GM19035 (cell line): ENCODE data around the gene ZNF215.
A peak's percentile ranks its signal among the peaks of the same experiment; 100 is the strongest.
"Not testable (repeated sequence)": the region's sequence is repeated elsewhere in the genome, so short reads cannot be mapped to it uniquely, and the experiment has no call there.

Experiments
- ATAC-seq: cut with Tn5 transposase; IDR thresholded peaks from one replicate; pipeline ENCODE4 v1.9.1; 2021; ENCODE audit not compliant: unreplicated experiment

ZNF215 gene

GRCh38 chr11:6926208-6927029 lies at the start of gene ZNF215:
Gene ZNF215 (plus strand): TSS chr11:6926426. CDS start chr11:6932273, 5,847 bp downstream.
- peak; percentile 69 for ATAC-seq

GRCh38 chr11:6876914-6877313 lies 49.3 kb upstream of the ZNF215 start:
- no peak for ATAC-seq

- ATAC-seq = no peak
These were observed 43.5 kb upstream of the ZNF215 start for GRCh38 chr11:6882751-6883150.

- not testable (repeated sequence) for ATAC-seq
These were observed 38.5 kb upstream of the ZNF215 start for GRCh38 chr11:6887711-6888110.

- no peak for ATAC-seq
These were observed 37.4 kb upstream of the ZNF215 start for GRCh38 chr11:6888830-6889229.

- no peak for ATAC-seq
These were observed 36.4 kb upstream of the ZNF215 start for GRCh38 chr11:6889835-6890234.

GRCh38 chr11:6892400-6892799 lies 33.8 kb upstream of the ZNF215 start, which contains the start of gene OR2D2:
Gene OR2D2 (minus strand): TSS chr11:6892500. CDS start chr11:6892500, 0 bp downstream.
- ATAC-seq = no peak

- no peak for ATAC-seq
These were observed 32.1 kb upstream of the ZNF215 start for GRCh38 chr11:6894097-6894496.

- peak; percentile 83 for ATAC-seq
These were observed 31.2 kb upstream of the ZNF215 start for GRCh38 chr11:6895010-6895409.

GRCh38 chr11:6898911-6899310 lies 27.3 kb upstream of the ZNF215 start:
- ATAC-seq = no peak

GRCh38 chr11:6900327-6900999 lies 25.8 kb upstream of the ZNF215 start:
- ATAC-seq = no peak

GRCh38 chr11:6904804-6905203 lies 21.4 kb upstream of the ZNF215 start:
- ATAC-seq = not testable (repeated sequence)

- no peak for ATAC-seq
These were observed 14.8 kb upstream of the ZNF215 start for GRCh38 chr11:6911378-6911777.

- ATAC-seq = no peak
These were observed 14.3 kb upstream of the ZNF215 start for GRCh38 chr11:6911948-6912347.

GRCh38 chr11:6919698-6920097 lies 6.5 kb upstream of the ZNF215 start:
- no peak for ATAC-seq

GRCh38 chr11:6920702-6921101 lies 5.5 kb upstream of the ZNF215 start, which contains the start of gene OR2D3:
Gene OR2D3 (plus strand): TSS chr11:6921002. CDS start chr11:6921002, 0 bp downstream.
- ATAC-seq = no peak

GRCh38 chr11:6925007-6925577 lies 1.1 kb upstream of the ZNF215 start:
- ATAC-seq = no peak

- ATAC-seq = peak; percentile 19
These were observed 504 bp upstream of the ZNF215 start for GRCh38 chr11:6925636-6926207.

GRCh38 chr11:6927030-6927617 lies 898 bp downstream of the ZNF215 start:
- peak; percentile 64 for ATAC-seq

GRCh38 chr11:6928916-6929315 lies 2.7 kb downstream of the ZNF215 start:
- no peak for ATAC-seq

GRCh38 chr11:6931146-6931713 lies 5.0 kb downstream of the ZNF215 start:
- ATAC-seq = no peak
